SK-N-SH treated with all-trans-retinoic acid at 6 μM for 48 hours (cell line): ENCODE results near the gene IL31.

Experiments
- ATAC-seq: fragments of 200-7000 bp; cut with Tn5 transposase; 3 replicates; pipeline ENCODE4 v1.9.1; 2020; ENCODE audit warnings: mild to moderate bottlenecking, moderate library complexity
- ARNTL ChIP-seq: fragments of 450-650 bp; formaldehyde crosslinking; IDR thresholded peaks from 2 replicates; pipeline ENCODE4 v1.5.0; 2020; ENCODE audit warnings: low read depth, mild to moderate bottlenecking, moderate library complexity, borderline replicate concordance
- BACH2 ChIP-seq: fragments of 250-450 bp; sonication (Bioruptor Pico); IDR thresholded peaks from 2 replicates; pipeline ENCODE4 v1.9.0; 2021; ENCODE audit warnings: mild to moderate bottlenecking, borderline replicate concordance
- CSDC2 ChIP-seq: fragments of 250-450 bp; sonication (Bioruptor Pico); IDR thresholded peaks from 2 replicates; pipeline ENCODE4 v1.5.0; 2020; ENCODE audit warnings: mild to moderate bottlenecking, moderate library complexity
- ESRRG ChIP-seq: fragments of 250-450 bp; sonication (Bioruptor Pico); IDR thresholded peaks from 2 replicates; pipeline ENCODE4 v1.6.1; 2021; ENCODE audit warnings: mild to moderate bottlenecking
- GLIS3 ChIP-seq: fragments of 250-450 bp; sonication (Bioruptor Pico); IDR thresholded peaks from 2 replicates; pipeline ENCODE4 v1.5.0; 2020; ENCODE audit warnings: mild to moderate bottlenecking, moderate library complexity
- ISL1 ChIP-seq: fragments of 250-450 bp; sonication (Bioruptor Pico); IDR thresholded peaks from 2 replicates; pipeline ENCODE4 v2.1.2; 2022; ENCODE audit warnings: mild to moderate bottlenecking, moderate library complexity
- OSR1 ChIP-seq: fragments of 250-450 bp; sonication (Bioruptor Pico); IDR thresholded peaks from 2 replicates; pipeline ENCODE4 v1.8.0; 2022; ENCODE audit warnings: moderate library complexity, mild to moderate bottlenecking, inconsistent platforms
- PATZ1 ChIP-seq: fragments of 250-450 bp; sonication (Bioruptor Pico); IDR thresholded peaks from 2 replicates; pipeline ENCODE4 v1.8.0; 2020; ENCODE audit warnings: mild to moderate bottlenecking, moderate library complexity, borderline replicate concordance
- PPARA ChIP-seq: fragments of 250-450 bp; sonication (Bioruptor Pico); IDR thresholded peaks from 2 replicates; pipeline ENCODE4 v1.5.0; 2020; ENCODE audit warnings: mild to moderate bottlenecking, borderline replicate concordance
- RARB ChIP-seq: fragments of 250-450 bp; sonication (Bioruptor Pico); IDR thresholded peaks from 2 replicates; pipeline ENCODE4 v1.8.0; 2021; ENCODE audit warnings: mild to moderate bottlenecking, moderate library complexity
- SNAI2 ChIP-seq: fragments of 250-450 bp; sonication (Bioruptor Pico); IDR thresholded peaks from 2 replicates; pipeline ENCODE4 v1.5.0; 2020; ENCODE audit warnings: mild to moderate bottlenecking, moderate library complexity
- TCF4 ChIP-seq: fragments of 250-450 bp; sonication (Bioruptor Pico); IDR thresholded peaks from 2 replicates; pipeline ENCODE4 v1.8.0; 2021; ENCODE audit warnings: mild to moderate bottlenecking, moderate library complexity, borderline replicate concordance
- TOX ChIP-seq: fragments of 250-450 bp; sonication (Bioruptor Pico); IDR thresholded peaks from 2 replicates; pipeline ENCODE4 v1.8.0; 2021; ENCODE audit warnings: mild to moderate bottlenecking, moderate library complexity, borderline replicate concordance
- TSHZ2 ChIP-seq: fragments of 250-450 bp; sonication (Bioruptor Pico); IDR thresholded peaks from 2 replicates; pipeline ENCODE4 v1.5.0; 2020; ENCODE audit warnings: mild to moderate bottlenecking, moderate library complexity
- ZC3H10 ChIP-seq: fragments of 250-450 bp; sonication (Bioruptor Pico); IDR thresholded peaks from 2 replicates; pipeline ENCODE4 v1.5.1; 2021; ENCODE audit warnings: mild to moderate bottlenecking, moderate library complexity
- ZFP3 ChIP-seq: fragments of 250-450 bp; sonication (Bioruptor Pico); IDR thresholded peaks from 2 replicates; pipeline ENCODE4 v1.5.0; 2020; ENCODE audit warnings: mild to moderate bottlenecking, moderate library complexity
- ZFP30 ChIP-seq: fragments of 450-650 bp; formaldehyde crosslinking; IDR thresholded peaks from 2 replicates; pipeline ENCODE4 v1.5.0; 2022; ENCODE audit warnings: mild to moderate bottlenecking, moderate library complexity
- ZNF565 ChIP-seq: fragments of 450-650 bp; formaldehyde crosslinking; conservative IDR thresholded peaks from 2 replicates; pipeline ENCODE4 v1.5.0; 2020; ENCODE audit warnings: low read depth, mild to moderate bottlenecking, moderate library complexity
- ZNF70 ChIP-seq: fragments of 450-650 bp; formaldehyde crosslinking; IDR thresholded peaks from 2 replicates; pipeline ENCODE4 v1.5.0; 2020; ENCODE audit warnings: mild to moderate bottlenecking, moderate library complexity
- ZNF8 ChIP-seq: fragments of 450-650 bp; formaldehyde crosslinking; IDR thresholded peaks from 2 replicates; pipeline ENCODE4 v1.5.0; 2020; ENCODE audit warnings: mild to moderate bottlenecking, moderate library complexity
- TF ChIP-seq, protein P1 (sequence below): fragments of 250-450 bp; sonication (Bioruptor Pico); IDR thresholded peaks from 2 replicates; pipeline ENCODE4 v1.5.1; 2020; ENCODE audit warnings: low read depth, mild to moderate bottlenecking, moderate library complexity
- TF ChIP-seq, protein P2 (sequence below): fragments of 250-450 bp; sonication (Bioruptor Pico); IDR thresholded peaks from 2 replicates; pipeline ENCODE4 v1.5.1; 2021; ENCODE audit warnings: mild to moderate bottlenecking, moderate library complexity
- TF ChIP-seq, protein P3 (sequence below): fragments of 250-450 bp; sonication (Bioruptor Pico); IDR thresholded peaks from 2 replicates; pipeline ENCODE4 v1.8.0; 2021; ENCODE audit warnings: low read depth, mild to moderate bottlenecking, moderate library complexity, borderline replicate concordance

Gene IL31

GRCh38 chr12:122137229-122137628 lies 36.8 kb downstream of the IL31 start:
- no peak for ATAC-seq
- TF ChIP-seq ZC3H10 (CRISPR knock-in tag) (no peak), PATZ1 (CRISPR knock-in tag) (no peak), ARNTL (no peak), TSHZ2 (CRISPR knock-in tag) (no peak), TOX (no peak), OSR1 (CRISPR knock-in tag) (no peak), GLIS3 (CRISPR knock-in tag) (no peak), ZNF70 (CRISPR knock-in tag) (no peak), ZNF8 (no peak), TCF4 (CRISPR knock-in tag) (no peak), RARB (CRISPR knock-in tag) (no peak), BACH2 (CRISPR knock-in tag) (no peak), SNAI2 (CRISPR knock-in tag) (no peak), ZFP3 (CRISPR knock-in tag) (no peak)
- TF ChIP-seq, protein P1, sequence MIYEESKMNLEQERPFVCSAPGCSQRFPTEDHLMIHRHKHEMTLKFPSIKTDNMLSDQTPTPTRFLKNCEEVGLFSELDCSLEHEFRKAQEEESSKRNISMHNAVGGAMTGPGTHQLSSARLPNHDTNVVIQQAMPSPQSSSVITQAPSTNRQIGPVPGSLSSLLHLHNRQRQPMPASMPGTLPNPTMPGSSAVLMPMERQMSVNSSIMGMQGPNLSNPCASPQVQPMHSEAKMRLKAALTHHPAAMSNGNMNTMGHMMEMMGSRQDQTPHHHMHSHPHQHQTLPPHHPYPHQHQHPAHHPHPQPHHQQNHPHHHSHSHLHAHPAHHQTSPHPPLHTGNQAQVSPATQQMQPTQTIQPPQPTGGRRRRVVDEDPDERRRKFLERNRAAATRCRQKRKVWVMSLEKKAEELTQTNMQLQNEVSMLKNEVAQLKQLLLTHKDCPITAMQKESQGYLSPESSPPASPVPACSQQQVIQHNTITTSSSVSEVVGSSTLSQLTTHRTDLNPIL: no peak

GRCh38 chr12:122135437-122136031 lies 38.5 kb downstream of the IL31 start:
- ATAC-seq: no peak

More at GRCh38 chr12:122135437-122136031, 38.5 kb downstream of the IL31 start:
- TF ChIP-seq ZNF565 (CRISPR knock-in tag) (no peak), ESRRG (CRISPR knock-in tag) (no peak), ZFP30 (CRISPR knock-in tag) (no peak), TOX (no peak), GLIS3 (CRISPR knock-in tag) (no peak), CSDC2 (CRISPR knock-in tag) (no peak), PPARA (CRISPR knock-in tag) (no peak), OSR1 (CRISPR knock-in tag) (no peak), ARNTL (no peak), ISL1 (CRISPR knock-in tag) (no peak), PATZ1 (CRISPR knock-in tag) (no peak), TCF4 (CRISPR knock-in tag) (no peak)
- TF ChIP-seq, protein P2, sequence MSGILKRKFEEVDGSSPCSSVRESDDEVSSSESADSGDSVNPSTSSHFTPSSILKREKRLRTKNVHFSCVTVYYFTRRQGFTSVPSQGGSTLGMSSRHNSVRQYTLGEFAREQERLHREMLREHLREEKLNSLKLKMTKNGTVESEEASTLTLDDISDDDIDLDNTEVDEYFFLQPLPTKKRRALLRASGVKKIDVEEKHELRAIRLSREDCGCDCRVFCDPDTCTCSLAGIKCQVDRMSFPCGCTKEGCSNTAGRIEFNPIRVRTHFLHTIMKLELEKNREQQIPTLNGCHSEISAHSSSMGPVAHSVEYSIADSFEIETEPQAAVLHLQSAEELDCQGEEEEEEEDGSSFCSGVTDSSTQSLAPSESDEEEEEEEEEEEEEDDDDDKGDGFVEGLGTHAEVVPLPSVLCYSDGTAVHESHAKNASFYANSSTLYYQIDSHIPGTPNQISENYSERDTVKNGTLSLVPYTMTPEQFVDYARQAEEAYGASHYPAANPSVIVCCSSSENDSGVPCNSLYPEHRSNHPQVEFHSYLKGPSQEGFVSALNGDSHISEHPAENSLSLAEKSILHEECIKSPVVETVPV (CRISPR knock-in tag): no peak
- TF ChIP-seq, protein P3, sequence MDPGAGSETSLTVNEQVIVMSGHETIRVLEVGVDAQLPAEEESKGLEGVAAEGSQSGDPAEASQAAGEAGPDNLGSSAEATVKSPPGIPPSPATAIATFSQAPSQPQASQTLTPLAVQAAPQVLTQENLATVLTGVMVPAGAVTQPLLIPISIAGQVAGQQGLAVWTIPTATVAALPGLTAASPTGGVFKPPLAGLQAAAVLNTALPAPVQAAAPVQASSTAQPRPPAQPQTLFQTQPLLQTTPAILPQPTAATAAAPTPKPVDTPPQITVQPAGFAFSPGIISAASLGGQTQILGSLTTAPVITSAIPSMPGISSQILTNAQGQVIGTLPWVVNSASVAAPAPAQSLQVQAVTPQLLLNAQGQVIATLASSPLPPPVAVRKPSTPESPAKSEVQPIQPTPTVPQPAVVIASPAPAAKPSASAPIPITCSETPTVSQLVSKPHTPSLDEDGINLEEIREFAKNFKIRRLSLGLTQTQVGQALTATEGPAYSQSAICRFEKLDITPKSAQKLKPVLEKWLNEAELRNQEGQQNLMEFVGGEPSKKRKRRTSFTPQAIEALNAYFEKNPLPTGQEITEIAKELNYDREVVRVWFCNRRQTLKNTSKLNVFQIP: no peak
